K562 (cell line): ENCODE measurements around the gene CHRNA10. TPM values are rescaled to one million over a fixed set of nuclear protein-coding genes. Genes with fewer than 3 reads are reported as not detected.

Source experiments
- BMI1 ChIP-seq: fragments of 150-350 bp; IDR thresholded peaks from 2 replicates; pipeline ENCODE4 v1.6.1; 2014; ENCODE audit warnings: low read length
- C11orf30 ChIP-seq: fragments of 450-650 bp; IDR thresholded peaks from 2 replicates; pipeline ENCODE4 v1.6.1; 2016; ENCODE audit warnings: low read depth, mild to moderate bottlenecking
- GTF2F1 ChIP-seq: IDR thresholded peaks from 2 replicates; pipeline ENCODE4 v1.6.1; 2011; ENCODE audit warnings: low read depth, low read length, improper control_type of control experiment
- HDAC1 ChIP-seq, 2 experiments: fragments of 450-650 bp; IDR thresholded peaks; 2 replicates each; pipeline ENCODE4 v1.6.1; 2016 to 2017; ENCODE audit warnings: inconsistent platforms in 1 of 2, mild to moderate bottlenecking in 1 of 2, moderate library complexity in 1 of 2
- HNRNPH1 ChIP-seq: fragments of 200-400 bp; formaldehyde crosslinking; optimal IDR thresholded peaks from 2 replicates; pipeline ENCODE3; 2017; ENCODE audit warnings: low read depth, mild to moderate bottlenecking, low read length, moderate library complexity
- ILK ChIP-seq: fragments of 450-650 bp; IDR thresholded peaks from 2 replicates; pipeline ENCODE4 v1.6.1; 2016; ENCODE audit warnings: missing genetic modification characterization, low read depth, mild to moderate bottlenecking, missing compliant biosample characterization, moderate library complexity, borderline replicate concordance
- JUN ChIP-seq, 2 experiments: sonication (generic) in 1 of 2; formaldehyde crosslinking in 1 of 2; IDR thresholded peaks; 2 replicates each; pipeline versions ENCODE4 v1.6.1 to v1.8.0; 2012 to 2022; ENCODE audit warnings: borderline replicate concordance in 2 of 2, mild to moderate bottlenecking in 2 of 2, improper control_type of control experiment in 1 of 2, low read depth in 1 of 2, low read length in 1 of 2, missing genetic modification reagents in 1 of 2
- MAFK ChIP-seq: IDR thresholded peaks from 2 replicates; pipeline ENCODE4 v1.6.1; 2011; ENCODE audit warnings: low read length, improper control_type of control experiment
- MEF2D ChIP-seq: conservative IDR thresholded peaks from 2 replicates; pipeline ENCODE4 v1.6.1; 2016; ENCODE audit warnings: low read depth, missing genetic modification characterization, missing compliant biosample characterization
- RBM39 ChIP-seq: fragments of 200-400 bp; formaldehyde crosslinking; optimal IDR thresholded peaks from 2 replicates; pipeline ENCODE3; 2018; ENCODE audit warnings: low read depth, low read length
- TAL1 ChIP-seq: fragments of 450-650 bp; IDR thresholded peaks from 2 replicates; pipeline ENCODE4 v1.6.1; 2016; ENCODE audit warnings: mild to moderate bottlenecking
- THAP7 ChIP-seq: fragments of 250-450 bp; sonication (Bioruptor Pico); IDR thresholded peaks from 2 replicates; pipeline ENCODE4 v1.5.0; 2021
- XRCC3 ChIP-seq: fragments of 450-650 bp; IDR thresholded peaks from 2 replicates; pipeline ENCODE4 v1.6.1; 2017; ENCODE audit warnings: mild to moderate bottlenecking, moderate library complexity
- ZBTB7A ChIP-seq: IDR thresholded peaks from 2 replicates; pipeline ENCODE4 v1.6.1; 2011; ENCODE audit warnings: low read depth, mild to moderate bottlenecking, low read length, moderate library complexity, borderline replicate concordance; ENCODE audit not compliant: control insufficient read depth
- polyA plus RNA-seq, 8 experiments: library from polyadenylated mRNA; depleted of rRNA in 4 of 8; stranded (reverse) in 5 of 8; unstranded in 3 of 8; fragments of >200 nt; fragmentation: Nextera tagmentation in 2 of 8; fragmentation: Illumina TruSeq in 1 of 8; extraction: Ambion mirVana in 2 of 8; extraction: Trizol in 1 of 8; gene quantifications; 2 replicates each; pipeline versions ENCODE4 v1.2.1 to v1.2.3, GENCODE V29; 2011 to 2014; ENCODE audit warnings: inconsistent platforms in 1 of 8, missing spikeins in 1 of 8
- total RNA-seq, 7 experiments: library from RNA; depleted of rRNA in 6 of 7; stranded (reverse); fragments of >200 nt in 6 of 7; fragmentation: Illumina TruSeq in 2 of 7; extraction: Trizol in 2 of 7; gene quantifications; 2 replicates each; pipeline versions ENCODE4 v1.2.1 to v1.2.3, GENCODE V29; 2011 to 2021; ENCODE audit warnings: low replicate concordance in 1 of 7
- TF ChIP-seq, protein P1 (sequence below): fragments of 450-650 bp; IDR thresholded peaks from 2 replicates; pipeline ENCODE4 v1.6.1; 2018; ENCODE audit not compliant: partially characterized antibody
- TF ChIP-seq, protein P2 (sequence below): fragments of 450-650 bp; formaldehyde crosslinking; IDR thresholded peaks from 2 replicates; pipeline ENCODE4 v1.4.0; 2020; ENCODE audit warnings: mild to moderate bottlenecking, mixed read lengths
- TF ChIP-seq, protein P3 (sequence below): sonication (generic); formaldehyde crosslinking; IDR thresholded peaks from 2 replicates; pipeline ENCODE4 v1.8.0; 2022; ENCODE audit warnings: missing genetic modification reagents, mild to moderate bottlenecking, moderate library complexity, borderline replicate concordance
- TF ChIP-seq, protein P4 (sequence below): fragments of 450-650 bp; formaldehyde crosslinking; IDR thresholded peaks from 2 replicates; pipeline ENCODE4 v1.4.0; 2022; ENCODE audit warnings: missing genetic modification characterization
- TF ChIP-seq, protein P5 (sequence below): fragments of 450-650 bp; formaldehyde crosslinking; IDR thresholded peaks from 2 replicates; pipeline ENCODE4 v1.4.0; 2020; ENCODE audit warnings: mild to moderate bottlenecking, moderate library complexity

CHRNA10 gene
- total and polyA plus RNA-seq, 9 of the 15 experiments (the other 6 are each of a cell fraction or from before 2014, with no cell fraction given): 0.35 to 1.9 (median 0.81) TPM

GRCh38 chr11:3644817-3645235 lies 26.4 kb downstream of the CHRNA10 start, which contains the start of gene ART1 (continued):
- TF ChIP-seq, protein P1, sequence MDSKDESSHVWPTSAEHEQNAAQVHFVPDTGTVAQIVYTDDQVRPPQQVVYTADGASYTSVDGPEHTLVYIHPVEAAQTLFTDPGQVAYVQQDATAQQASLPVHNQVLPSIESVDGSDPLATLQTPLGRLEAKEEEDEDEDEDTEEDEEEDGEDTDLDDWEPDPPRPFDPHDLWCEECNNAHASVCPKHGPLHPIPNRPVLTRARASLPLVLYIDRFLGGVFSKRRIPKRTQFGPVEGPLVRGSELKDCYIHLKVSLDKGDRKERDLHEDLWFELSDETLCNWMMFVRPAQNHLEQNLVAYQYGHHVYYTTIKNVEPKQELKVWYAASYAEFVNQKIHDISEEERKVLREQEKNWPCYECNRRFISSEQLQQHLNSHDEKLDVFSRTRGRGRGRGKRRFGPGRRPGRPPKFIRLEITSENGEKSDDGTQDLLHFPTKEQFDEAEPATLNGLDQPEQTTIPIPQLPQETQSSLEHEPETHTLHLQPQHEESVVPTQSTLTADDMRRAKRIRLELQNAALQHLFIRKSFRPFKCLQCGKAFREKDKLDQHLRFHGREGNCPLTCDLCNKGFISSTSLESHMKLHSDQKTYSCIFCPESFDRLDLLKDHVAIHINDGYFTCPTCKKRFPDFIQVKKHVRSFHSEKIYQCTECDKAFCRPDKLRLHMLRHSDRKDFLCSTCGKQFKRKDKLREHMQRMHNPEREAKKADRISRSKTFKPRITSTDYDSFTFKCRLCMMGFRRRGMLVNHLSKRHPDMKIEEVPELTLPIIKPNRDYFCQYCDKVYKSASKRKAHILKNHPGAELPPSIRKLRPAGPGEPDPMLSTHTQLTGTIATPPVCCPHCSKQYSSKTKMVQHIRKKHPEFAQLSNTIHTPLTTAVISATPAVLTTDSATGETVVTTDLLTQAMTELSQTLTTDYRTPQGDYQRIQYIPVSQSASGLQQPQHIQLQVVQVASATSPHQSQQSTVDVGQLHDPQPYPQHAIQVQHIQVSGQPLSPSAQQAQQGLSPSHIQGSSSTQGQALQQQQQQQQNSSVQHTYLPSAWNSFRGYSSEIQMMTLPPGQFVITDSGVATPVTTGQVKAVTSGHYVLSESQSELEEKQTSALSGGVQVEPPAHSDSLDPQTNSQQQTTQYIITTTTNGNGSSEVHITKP: peak; percentile 48
- TF ChIP-seq HNRNPH1 (no peak), ZBTB7A (no peak), C11orf30 (no peak), XRCC3 (no peak), TAL1 (no peak), ILK (no peak), RBM39 (no peak), THAP7 (CRISPR knock-in tag) (no peak), JUN (IDR thresholded peaks at IDR 0.05; ENCODE audit: borderline replicate concordance, low read depth, low read length) (no peak), JUN (CRISPR knock-in tag; IDR thresholded peaks at IDR 0.05; ENCODE audit: borderline replicate concordance) (no peak), GTF2F1 (no peak), HDAC1 (IDR thresholded peaks at IDR 0.05) (no peak), MAFK (no peak), BMI1 (no peak), MEF2D (peak; percentile 81)
- TF ChIP-seq, protein P2, sequence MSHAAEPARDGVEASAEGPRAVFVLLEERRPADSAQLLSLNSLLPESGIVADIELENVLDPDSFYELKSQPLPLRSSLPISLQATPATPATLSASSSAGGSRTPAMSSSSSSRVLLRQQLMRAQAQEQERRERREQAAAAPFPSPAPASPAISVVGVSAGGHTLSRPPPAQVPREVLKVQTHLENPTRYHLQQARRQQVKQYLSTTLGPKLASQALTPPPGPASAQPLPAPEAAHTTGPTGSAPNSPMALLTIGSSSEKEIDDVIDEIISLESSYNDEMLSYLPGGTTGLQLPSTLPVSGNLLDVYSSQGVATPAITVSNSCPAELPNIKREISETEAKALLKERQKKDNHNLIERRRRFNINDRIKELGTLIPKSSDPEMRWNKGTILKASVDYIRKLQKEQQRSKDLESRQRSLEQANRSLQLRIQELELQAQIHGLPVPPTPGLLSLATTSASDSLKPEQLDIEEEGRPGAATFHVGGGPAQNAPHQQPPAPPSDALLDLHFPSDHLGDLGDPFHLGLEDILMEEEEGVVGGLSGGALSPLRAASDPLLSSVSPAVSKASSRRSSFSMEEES (CRISPR knock-in tag): no peak
- TF ChIP-seq, protein P3, sequence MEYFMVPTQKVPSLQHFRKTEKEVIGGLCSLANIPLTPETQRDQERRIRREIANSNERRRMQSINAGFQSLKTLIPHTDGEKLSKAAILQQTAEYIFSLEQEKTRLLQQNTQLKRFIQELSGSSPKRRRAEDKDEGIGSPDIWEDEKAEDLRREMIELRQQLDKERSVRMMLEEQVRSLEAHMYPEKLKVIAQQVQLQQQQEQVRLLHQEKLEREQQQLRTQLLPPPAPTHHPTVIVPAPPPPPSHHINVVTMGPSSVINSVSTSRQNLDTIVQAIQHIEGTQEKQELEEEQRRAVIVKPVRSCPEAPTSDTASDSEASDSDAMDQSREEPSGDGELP: peak; percentile 95
- TF ChIP-seq, protein P4, sequence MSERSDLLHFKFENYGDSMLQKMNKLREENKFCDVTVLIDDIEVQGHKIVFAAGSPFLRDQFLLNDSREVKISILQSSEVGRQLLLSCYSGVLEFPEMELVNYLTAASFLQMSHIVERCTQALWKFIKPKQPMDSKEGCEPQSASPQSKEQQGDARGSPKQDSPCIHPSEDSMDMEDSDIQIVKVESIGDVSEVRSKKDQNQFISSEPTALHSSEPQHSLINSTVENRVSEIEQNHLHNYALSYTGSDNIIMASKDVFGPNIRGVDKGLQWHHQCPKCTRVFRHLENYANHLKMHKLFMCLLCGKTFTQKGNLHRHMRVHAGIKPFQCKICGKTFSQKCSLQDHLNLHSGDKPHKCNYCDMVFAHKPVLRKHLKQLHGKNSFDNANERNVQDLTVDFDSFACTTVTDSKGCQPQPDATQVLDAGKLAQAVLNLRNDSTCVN: no peak
- TF ChIP-seq, protein P5, sequence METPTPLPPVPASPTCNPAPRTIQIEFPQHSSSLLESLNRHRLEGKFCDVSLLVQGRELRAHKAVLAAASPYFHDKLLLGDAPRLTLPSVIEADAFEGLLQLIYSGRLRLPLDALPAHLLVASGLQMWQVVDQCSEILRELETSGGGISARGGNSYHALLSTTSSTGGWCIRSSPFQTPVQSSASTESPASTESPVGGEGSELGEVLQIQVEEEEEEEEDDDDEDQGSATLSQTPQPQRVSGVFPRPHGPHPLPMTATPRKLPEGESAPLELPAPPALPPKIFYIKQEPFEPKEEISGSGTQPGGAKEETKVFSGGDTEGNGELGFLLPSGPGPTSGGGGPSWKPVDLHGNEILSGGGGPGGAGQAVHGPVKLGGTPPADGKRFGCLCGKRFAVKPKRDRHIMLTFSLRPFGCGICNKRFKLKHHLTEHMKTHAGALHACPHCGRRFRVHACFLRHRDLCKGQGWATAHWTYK: no peak
